Gastroesophageal sphincter (tissue), 4 donors: Measurements from ENCODE around the gene NPFF. TPM values are rescaled to one million over a fixed set of nuclear protein-coding genes. Genes with fewer than 3 reads are reported as not detected.

Source experiments
- ATAC-seq: fragments of 150-250 bp; one replicate; pipeline ENCODE4 v1.9.1; 2016; ENCODE audit warnings: mild to moderate bottlenecking, moderate library complexity
- H3K27ac ChIP-seq, 4 donors: fragments of 200-600 bp; sonication (generic) in 3 of 4; 1 replicate in 3 of 4; 2 replicates in 1 of 4; pipeline ENCODE4 v1.5.1; 2016 to 2019
- H3K27me3 ChIP-seq: fragments of 200-600 bp; sonication (generic); one replicate; pipeline ENCODE4 v1.5.1; 2019
- H3K36me3 ChIP-seq, 2 donors: fragments of 200-600 bp; sonication (generic); one replicate each; pipeline ENCODE4 v1.5.1; 2019; ENCODE audit warnings: control low read depth in 1 of 2
- H3K4me1 ChIP-seq, 3 donors: fragments of 200-600 bp; sonication (generic); 1 replicate in 2 of 3; 2 replicates in 1 of 3; pipeline ENCODE4 v1.5.1; 2016 to 2019; ENCODE audit warnings: control low read depth in 2 of 3
- H3K4me3 ChIP-seq, 2 donors: fragments of 200-600 bp; sonication (generic); one replicate each; pipeline ENCODE4 v1.5.1; 2019; ENCODE audit warnings: mild to moderate bottlenecking in 1 of 2, moderate library complexity in 1 of 2
- H3K9me3 ChIP-seq, 3 donors: fragments of 200-600 bp; sonication (generic); one replicate each; pipeline ENCODE4 v1.5.1; 2017 to 2019; ENCODE audit warnings: control low read depth in 2 of 3
- EP300 ChIP-seq: sonication (generic); formaldehyde crosslinking; IDR thresholded peaks from one replicate; pipeline ENCODE4 v1.6.1; 2017; ENCODE audit warnings: antibody characterized with exemption, mild to moderate bottlenecking
- POLR2A ChIP-seq, 2 donors: fragments of 450-650 bp; IDR thresholded peaks; one replicate each; pipeline ENCODE4 v1.6.1; 2017; ENCODE audit warnings: antibody characterized with exemption in 2 of 2, mild to moderate bottlenecking in 2 of 2, moderate library complexity in 1 of 2
- POLR2AphosphoS5 ChIP-seq: sonication (generic); formaldehyde crosslinking; IDR thresholded peaks from one replicate; pipeline ENCODE4 v1.6.1; 2017; ENCODE audit warnings: antibody characterized with exemption
- WGBS, 2 donors: methylation state at CpG; one replicate each; pipeline ENCODE4 v1.1.5; 2018; ENCODE audit warnings: low coverage in 1 of 2; 5-methylcytosine and 5-hydroxymethylcytosine counted together
- total RNA-seq, 4 donors: library from RNA; depleted of rRNA; stranded (reverse); fragments of >200 nt; gene quantifications; one replicate each; pipeline ENCODE4 v1.1.0, GENCODE V29; 2016
- TF ChIP-seq, protein P1 (sequence below), 4 experiments: fragments of 200-600 bp in 2 of 4; fragments of 450-650 bp in 2 of 4; sonication (generic) in 1 of 4; IDR thresholded peaks; one replicate each; pipeline ENCODE4 v1.5.1; 2017 to 2019; ENCODE audit warnings: antibody characterized with exemption in 4 of 4, mild to moderate bottlenecking in 2 of 4, moderate library complexity in 2 of 4

NPFF gene
- total RNA-seq, 4 donors from 2014 or later, result not detected

DNA sequence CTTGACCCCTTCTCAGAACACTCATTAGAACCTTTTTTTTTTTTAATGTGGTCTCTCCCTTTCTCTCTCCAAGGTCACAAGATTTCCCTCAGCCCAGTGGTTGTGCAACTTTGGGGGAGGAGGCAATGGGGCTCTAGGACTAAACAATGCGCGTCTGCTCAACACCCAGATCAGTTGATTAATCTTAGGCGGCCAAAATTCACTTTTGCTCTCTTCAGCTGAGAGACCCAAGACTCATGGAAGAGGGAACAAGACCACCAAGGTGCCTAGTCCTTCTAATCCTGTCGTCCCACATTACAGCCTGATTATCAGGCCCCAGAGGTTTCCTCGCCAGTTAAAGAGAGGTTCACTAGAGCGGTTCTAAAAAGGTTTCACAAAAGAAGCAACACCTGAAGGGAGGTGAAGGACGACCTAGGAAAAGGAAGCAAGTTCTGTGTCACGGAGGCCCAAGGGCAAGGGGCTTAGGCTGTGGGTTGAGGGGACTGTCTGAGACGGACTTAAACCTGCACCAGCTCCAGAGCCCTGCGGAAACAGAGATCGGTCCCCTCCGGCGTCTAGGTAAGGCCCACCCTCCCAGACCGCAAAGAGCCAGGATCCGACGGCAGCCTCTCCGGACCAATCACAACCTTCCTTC, 7.0 kb downstream of the NPFF start:
- peak overlapping the region; percentile 78 to 87 for H3K4me3 ChIP-seq
- peak; percentile 34 for ATAC-seq
- peaks cover 0 to 22% of the 10 kb centered on the region in 2 donors for H3K36me3 ChIP-seq
- H3K27me3 ChIP-seq, result no peaks in the 10 kb centered on the region
- peak; percentile 96 to 98 for TF ChIP-seq POLR2A (IDR thresholded peaks at IDR 0.05)
- TF ChIP-seq, protein P1, sequence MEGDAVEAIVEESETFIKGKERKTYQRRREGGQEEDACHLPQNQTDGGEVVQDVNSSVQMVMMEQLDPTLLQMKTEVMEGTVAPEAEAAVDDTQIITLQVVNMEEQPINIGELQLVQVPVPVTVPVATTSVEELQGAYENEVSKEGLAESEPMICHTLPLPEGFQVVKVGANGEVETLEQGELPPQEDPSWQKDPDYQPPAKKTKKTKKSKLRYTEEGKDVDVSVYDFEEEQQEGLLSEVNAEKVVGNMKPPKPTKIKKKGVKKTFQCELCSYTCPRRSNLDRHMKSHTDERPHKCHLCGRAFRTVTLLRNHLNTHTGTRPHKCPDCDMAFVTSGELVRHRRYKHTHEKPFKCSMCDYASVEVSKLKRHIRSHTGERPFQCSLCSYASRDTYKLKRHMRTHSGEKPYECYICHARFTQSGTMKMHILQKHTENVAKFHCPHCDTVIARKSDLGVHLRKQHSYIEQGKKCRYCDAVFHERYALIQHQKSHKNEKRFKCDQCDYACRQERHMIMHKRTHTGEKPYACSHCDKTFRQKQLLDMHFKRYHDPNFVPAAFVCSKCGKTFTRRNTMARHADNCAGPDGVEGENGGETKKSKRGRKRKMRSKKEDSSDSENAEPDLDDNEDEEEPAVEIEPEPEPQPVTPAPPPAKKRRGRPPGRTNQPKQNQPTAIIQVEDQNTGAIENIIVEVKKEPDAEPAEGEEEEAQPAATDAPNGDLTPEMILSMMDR (IDR thresholded peaks at IDR 0.05), result no peak
- TF ChIP-seq EP300, result no peak
- TF ChIP-seq POLR2AphosphoS5, result peak; percentile 97
- H3K27ac ChIP-seq, result peak overlapping the region; percentile 91 to 99 (median 96)
- no peaks in the 10 kb centered on the region for H3K9me3 ChIP-seq
- 2 to 3% methylated on average over 8 of the region's 17 CpGs for WGBS, 2 donors
- peaks cover 0 to 71% (median 25%) of the 10 kb centered on the region in 3 donors for H3K4me1 ChIP-seq

DNA sequence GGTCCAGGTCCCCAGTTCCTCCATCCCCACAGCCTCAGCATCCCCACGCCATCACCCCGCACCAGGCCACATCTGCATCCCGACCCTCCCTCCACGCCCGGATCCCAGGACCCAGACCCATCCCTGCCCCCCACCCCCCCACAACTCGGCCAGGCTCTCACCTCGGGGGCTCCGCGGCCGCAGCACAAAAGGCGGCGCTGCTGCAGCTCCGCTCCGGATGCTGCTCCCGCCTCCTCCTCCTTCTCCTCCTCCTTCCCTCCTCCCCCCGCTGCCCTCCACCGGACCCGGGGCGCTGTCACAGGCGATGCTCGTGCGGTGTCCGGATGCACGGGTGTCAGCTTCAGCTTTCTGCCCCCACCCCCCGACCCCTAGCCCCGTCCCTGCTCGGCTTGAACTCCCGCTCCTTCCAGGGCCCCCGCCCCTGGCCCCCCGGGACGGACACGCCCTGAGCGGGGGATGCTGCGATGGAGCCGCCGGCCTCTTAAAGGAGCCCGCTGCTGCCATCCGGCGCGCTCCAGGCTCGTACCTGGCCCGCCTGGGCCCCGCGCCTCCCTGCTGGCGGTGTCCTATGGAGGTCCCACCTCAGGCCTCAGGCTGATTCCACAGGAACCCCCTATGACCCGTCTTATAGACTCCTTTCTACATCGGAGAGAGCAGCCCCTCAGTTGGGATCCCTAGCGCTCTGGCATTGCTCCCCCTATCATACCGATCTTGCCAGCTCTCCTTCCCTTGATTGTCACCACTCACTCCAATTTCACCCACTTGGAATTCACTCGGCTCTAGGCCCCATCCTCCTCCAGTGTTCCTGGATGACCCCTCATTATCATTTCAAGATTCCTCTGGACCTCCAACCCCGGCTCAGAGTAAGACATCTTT, 7.8 kb downstream of the NPFF start, which contains the start of gene MAP3K12:
MAP3K12 (minus strand) TSS at position 193 of the 876 bp plus-strand sequence. CDS start 12,067 bp downstream, outside the sequence.
- no peak for ATAC-seq
- Histone ChIP-seq H3K9me3 (no peaks in the 10 kb centered on the region), H3K27me3 (no peaks in the 10 kb centered on the region), H3K36me3 (peaks cover 0 to 14% of the 10 kb centered on the region in 2 donors), H3K4me1 (peaks cover 0 to 71% (median 25%) of the 10 kb centered on the region in 3 donors), H3K27ac (peak within 1 kb of the TSS; percentile 91 to 99 (median 96)), H3K4me3 (peak within 1 kb of the TSS; percentile 78 to 87)
- TF ChIP-seq, protein P1 (IDR thresholded peaks at IDR 0.05), result peak in 1 of 4 experiments; percentile 47
- TF ChIP-seq POLR2A (IDR thresholded peaks at IDR 0.05) (no peak), EP300 (no peak), POLR2AphosphoS5 (no peak)
- 1 to 4% methylated on average over 7 to 15 of the region's 51 CpGs for WGBS, 2 donors

DNA sequence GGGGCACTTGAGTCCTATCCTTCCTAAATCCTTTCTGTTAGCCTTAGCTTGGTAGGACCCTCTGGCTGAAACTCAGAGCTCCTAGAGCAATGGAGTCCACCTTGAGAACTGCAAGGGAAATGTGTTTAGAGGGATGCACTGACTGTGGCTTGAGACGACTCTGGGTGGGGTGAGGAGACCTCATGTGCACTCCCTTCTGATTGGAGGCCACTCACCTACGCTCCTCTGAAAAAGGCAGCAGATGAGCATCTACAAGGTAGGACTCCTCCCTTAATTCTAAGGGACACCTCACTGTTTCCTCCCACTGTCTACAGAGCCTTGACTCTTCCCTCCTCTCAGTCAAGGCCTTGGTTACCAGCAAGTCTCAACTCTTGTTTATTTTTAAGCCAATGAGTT, 9.1 kb downstream of the NPFF start:
- peak overlapping the region in 3 of 4 donors; percentile 91 to 98 (median 94) for H3K27ac ChIP-seq
- no peak for ATAC-seq
- H3K27me3 ChIP-seq, result no peaks in the 10 kb centered on the region
- H3K4me1 ChIP-seq, result peaks cover 0 to 79% (median 34%) of the 10 kb centered on the region in 3 donors
- H3K36me3 ChIP-seq, result peaks cover 0 to 1% of the 10 kb centered on the region in 2 donors
- TF ChIP-seq POLR2A (IDR thresholded peaks at IDR 0.05) (no peak), EP300 (no peak), POLR2AphosphoS5 (no peak)
- TF ChIP-seq, protein P1 (IDR thresholded peaks at IDR 0.05), result no peak
- 48 to 71% methylated on average over 1 to 2 of the region's 2 CpGs for WGBS, 2 donors
- H3K9me3 ChIP-seq, result no peaks in the 10 kb centered on the region
- H3K4me3 ChIP-seq, result peak overlapping the region in 1 of 2 donors; percentile 78

DNA sequence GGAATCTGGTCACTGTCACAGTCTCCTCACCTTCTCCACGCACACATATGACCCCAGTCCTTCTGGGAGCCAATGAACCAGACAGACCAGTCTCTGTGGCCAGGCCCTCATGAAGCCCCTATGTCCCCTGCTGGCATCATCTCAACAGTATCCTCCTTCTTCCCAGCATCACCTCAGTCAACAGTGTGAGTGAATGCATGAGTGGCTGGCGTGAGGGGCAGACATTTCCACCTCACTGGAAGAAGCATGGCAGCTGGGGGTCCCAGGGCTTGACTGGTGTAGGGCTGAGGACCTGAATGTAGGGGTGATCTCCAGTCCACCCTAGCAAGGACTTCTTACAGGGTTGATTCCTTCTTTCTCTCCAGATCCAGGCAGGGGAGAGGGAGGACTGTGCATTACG, 9.8 kb downstream of the NPFF start:
- peaks cover 0 to 76% (median 30%) of the 10 kb centered on the region in 3 donors for H3K4me1 ChIP-seq
- no peak for TF ChIP-seq POLR2A (IDR thresholded peaks at IDR 0.05)
- H3K9me3 ChIP-seq, result no peaks in the 10 kb centered on the region
- H3K4me3 ChIP-seq, result no peak overlapping the region
- no peaks in the 10 kb centered on the region for H3K27me3 ChIP-seq
- ATAC-seq, result no peak
- H3K36me3 ChIP-seq, result no peaks in the 10 kb centered on the region
- WGBS, 2 donors, result 100% methylated on average over 1 of the region's 3 CpGs; no CpG with 5 or more reads in 1 of the 2 donors
- peak overlapping the region in 3 of 4 donors; percentile 91 to 98 (median 94) for H3K27ac ChIP-seq

DNA sequence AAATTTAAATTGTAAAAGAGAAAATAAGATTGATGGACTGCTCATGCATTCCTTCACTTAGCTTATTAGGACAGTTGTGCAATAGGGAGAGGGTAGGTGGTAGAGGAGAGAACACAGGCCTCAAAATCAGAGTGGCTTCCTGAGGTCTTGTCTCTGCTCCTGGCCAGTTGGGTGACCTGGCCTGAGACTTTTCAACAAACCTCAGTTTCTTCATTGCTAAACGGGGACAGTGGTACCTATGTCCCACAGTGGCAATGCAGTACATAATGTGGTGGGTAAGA, 10.6 kb downstream of the NPFF start:
- H3K4me3 ChIP-seq, result no peak overlapping the region
- TF ChIP-seq, protein P1 (IDR thresholded peaks at IDR 0.05), result no peak
- peak; percentile 22 for TF ChIP-seq POLR2AphosphoS5
- H3K36me3 ChIP-seq, result no peaks in the 10 kb centered on the region
- ATAC-seq, result no peak
- peak overlapping the region in 3 of 4 donors; percentile 70 to 98 (median 94) for H3K27ac ChIP-seq
- no peaks in the 10 kb centered on the region for H3K9me3 ChIP-seq
- WGBS, 2 donors, result 75 to 100% methylated on average over 1 of the region's 1 CpG
- H3K27me3 ChIP-seq, result no peaks in the 10 kb centered on the region
- peaks cover 0 to 76% (median 28%) of the 10 kb centered on the region in 3 donors for H3K4me1 ChIP-seq
